Tibial nerve (tissue), 4 donors: ENCODE data around the gene SEC22C.

ENCODE experiments used
- EP300 ChIP-seq, 2 donors: sonication (generic); formaldehyde crosslinking; IDR thresholded peaks; one replicate each; pipeline ENCODE4 v1.6.1; 2017; ENCODE audit warnings: antibody characterized with exemption in 2 of 2, mild to moderate bottlenecking in 1 of 2
- POLR2A ChIP-seq, 2 donors: fragments of 450-650 bp; IDR thresholded peaks; one replicate each; pipeline ENCODE4 v1.6.1; 2017; ENCODE audit warnings: antibody characterized with exemption in 2 of 2, mild to moderate bottlenecking in 2 of 2, moderate library complexity in 2 of 2
- TF ChIP-seq, protein P1 (sequence below), 5 experiments: fragments of 200-600 bp in 3 of 5; fragments of 450-650 bp in 2 of 5; sonication (generic) in 3 of 5; IDR thresholded peaks; one replicate each; pipeline ENCODE4 v1.5.1; 2016 to 2019; ENCODE audit warnings: antibody characterized with exemption in 5 of 5, mild to moderate bottlenecking in 3 of 5, moderate library complexity in 2 of 5

DNA sequence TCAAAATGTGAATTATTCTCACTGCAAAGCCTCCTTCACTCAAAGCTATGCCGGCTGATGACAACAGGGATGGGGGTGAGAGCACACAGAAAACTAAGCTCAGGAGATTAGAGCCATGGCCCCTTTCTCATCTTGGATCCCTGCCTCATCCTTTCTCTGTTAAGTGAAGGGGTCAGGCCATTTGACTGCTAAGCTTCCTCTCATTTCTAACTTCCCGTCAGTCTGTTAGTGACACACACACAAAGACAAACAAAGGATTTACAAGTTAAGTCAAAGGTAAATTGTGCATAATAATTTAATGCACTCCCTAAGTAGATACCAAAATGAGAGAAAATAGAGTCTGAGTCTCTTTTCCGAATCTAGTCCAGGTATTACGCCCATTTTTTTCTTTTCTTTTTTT, 10.0 kb upstream of the SEC22C start:
- TF ChIP-seq, protein P1, sequence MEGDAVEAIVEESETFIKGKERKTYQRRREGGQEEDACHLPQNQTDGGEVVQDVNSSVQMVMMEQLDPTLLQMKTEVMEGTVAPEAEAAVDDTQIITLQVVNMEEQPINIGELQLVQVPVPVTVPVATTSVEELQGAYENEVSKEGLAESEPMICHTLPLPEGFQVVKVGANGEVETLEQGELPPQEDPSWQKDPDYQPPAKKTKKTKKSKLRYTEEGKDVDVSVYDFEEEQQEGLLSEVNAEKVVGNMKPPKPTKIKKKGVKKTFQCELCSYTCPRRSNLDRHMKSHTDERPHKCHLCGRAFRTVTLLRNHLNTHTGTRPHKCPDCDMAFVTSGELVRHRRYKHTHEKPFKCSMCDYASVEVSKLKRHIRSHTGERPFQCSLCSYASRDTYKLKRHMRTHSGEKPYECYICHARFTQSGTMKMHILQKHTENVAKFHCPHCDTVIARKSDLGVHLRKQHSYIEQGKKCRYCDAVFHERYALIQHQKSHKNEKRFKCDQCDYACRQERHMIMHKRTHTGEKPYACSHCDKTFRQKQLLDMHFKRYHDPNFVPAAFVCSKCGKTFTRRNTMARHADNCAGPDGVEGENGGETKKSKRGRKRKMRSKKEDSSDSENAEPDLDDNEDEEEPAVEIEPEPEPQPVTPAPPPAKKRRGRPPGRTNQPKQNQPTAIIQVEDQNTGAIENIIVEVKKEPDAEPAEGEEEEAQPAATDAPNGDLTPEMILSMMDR (IDR thresholded peaks at IDR 0.05), result no peak
- TF ChIP-seq POLR2A (IDR thresholded peaks at IDR 0.05), result no peak
- TF ChIP-seq EP300 (IDR thresholded peaks at IDR 0.05), result no peak
